HFFc6 (cell line): ENCODE measurements around the gene OPRD1. TPM values are rescaled to one million over a fixed set of nuclear protein-coding genes. Genes with fewer than 3 reads are reported as not detected.

Experiments used
- DNase-seq: peaks from one replicate; pipeline ENCODE4 v3.0.0-alpha.2; 2018
- H3K27ac Mint-ChIP-seq: 2 replicates; pipeline ENCODE4 v1.8.0; 2020; ENCODE audit warnings: mild to moderate bottlenecking, mixed read lengths
- H3K27me3 Mint-ChIP-seq: 2 replicates; pipeline ENCODE4 v1.8.0; 2021; ENCODE audit warnings: mild to moderate bottlenecking, moderate library complexity, mixed read lengths; ENCODE audit not compliant: insufficient read depth
- H3K36me3 Mint-ChIP-seq: 2 replicates; pipeline ENCODE4 v1.8.0; 2021; ENCODE audit warnings: low read depth, mixed read lengths
- H3K4me1 Mint-ChIP-seq: 2 replicates; pipeline ENCODE4 v1.8.0; 2020; ENCODE audit warnings: low read depth, mixed read lengths
- H3K4me3 Mint-ChIP-seq: 2 replicates; pipeline ENCODE4 v1.8.0; 2020; ENCODE audit warnings: mild to moderate bottlenecking, moderate library complexity, mixed read lengths
- H3K9me3 Mint-ChIP-seq: 2 replicates; pipeline ENCODE4 v1.8.0; 2020; ENCODE audit warnings: mild to moderate bottlenecking, mixed read lengths
- CTCF ChIP-seq: fragments of 200-600 bp; sonication (generic); IDR thresholded peaks from 2 replicates; pipeline ENCODE4 v1.5.0; 2021; ENCODE audit warnings: antibody characterized with exemption, mild to moderate bottlenecking
- total RNA-seq, 6 experiments: library from RNA; stranded (reverse); fragmentation: NEBNext Ultra II Directional; extraction: Animal tissue kit (Norgen Biotek cat#: 25700); gene quantifications; 2 replicates in 1 of 6; 3 replicates in 5 of 6; pipeline ENCODE4 v1.2.3, GENCODE V29; 2021

OPRD1 gene
- total RNA-seq, 6 experiments from 2014 or later: not detected

GRCh38 chr1:28862571-28863403 lies 50.8 kb downstream of the OPRD1 start:
- DNase-seq: no peak
- H3K36me3 Mint-ChIP-seq: no peaks in the 10 kb centered on the region

GRCh38 chr1:28864695-28865094 lies 52.7 kb downstream of the OPRD1 start:
- no peaks in the 10 kb centered on the region for H3K9me3 Mint-ChIP-seq
- no peak for DNase-seq
- peaks cover 13% of the 10 kb centered on the region for H3K4me1 Mint-ChIP-seq
- H3K36me3 Mint-ChIP-seq: no peaks in the 10 kb centered on the region
- no peak overlapping the region for H3K4me3 Mint-ChIP-seq
- peaks cover 30% of the 10 kb centered on the region for H3K27me3 Mint-ChIP-seq
- no peak overlapping the region for H3K27ac Mint-ChIP-seq
- no peak for TF ChIP-seq CTCF

More at GRCh38 chr1:28862571-28863403, 50.8 kb downstream of the OPRD1 start:
- Mint-ChIP-seq H3K9me3 (no peaks in the 10 kb centered on the region), H3K27me3 (peaks cover 30% of the 10 kb centered on the region), H3K4me3 (no peak overlapping the region), H3K4me1 (peaks cover 17% of the 10 kb centered on the region), H3K27ac (no peak overlapping the region)
- TF ChIP-seq CTCF: no peak

DNA sequence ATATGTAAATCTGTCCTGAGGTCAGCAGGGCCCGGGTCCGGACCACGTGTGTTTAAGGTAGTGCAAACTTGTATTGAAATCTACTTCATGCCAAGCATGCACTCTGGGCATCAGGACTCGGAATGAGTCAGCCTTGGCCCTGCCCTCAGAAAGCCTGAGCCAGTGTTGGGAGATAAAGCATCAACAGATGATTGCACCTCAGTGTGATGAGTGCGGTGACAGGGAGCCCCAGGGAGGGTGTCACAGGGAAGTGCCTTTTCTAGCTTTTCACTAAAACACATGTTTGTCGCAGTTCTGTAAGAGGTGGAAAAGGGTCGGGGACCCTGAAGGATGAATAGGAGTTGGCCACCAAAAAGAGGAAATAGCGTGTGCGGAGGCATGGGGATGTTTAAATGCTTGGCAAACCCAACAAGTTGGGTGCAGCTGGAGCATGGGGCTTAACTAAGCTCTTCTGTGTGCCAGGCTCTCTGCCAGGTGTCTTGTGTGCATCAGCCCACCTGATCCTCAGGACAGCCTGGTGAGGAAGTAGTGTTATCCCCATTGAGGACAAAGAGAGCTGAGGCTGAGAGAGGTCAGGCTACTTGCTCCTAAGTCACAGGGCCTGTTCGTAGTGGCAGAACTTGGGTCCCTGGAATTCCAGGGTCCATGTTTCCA lies 54.2 kb downstream of the OPRD1 start:
- peaks cover 37% of the 10 kb centered on the region for H3K27me3 Mint-ChIP-seq
- H3K4me3 Mint-ChIP-seq: no peak overlapping the region

GRCh38 chr1:28867850-28868249 lies 55.9 kb downstream of the OPRD1 start:
- 0 out of 2 replicates have a peak, but pooled peaks cover 5% of the 10 kb centered on the region for H3K4me1 Mint-ChIP-seq
- no peak overlapping the region for H3K4me3 Mint-ChIP-seq
- peaks cover 50% of the 10 kb centered on the region for H3K27me3 Mint-ChIP-seq
- H3K27ac Mint-ChIP-seq: no peak overlapping the region
- no peaks in the 10 kb centered on the region for H3K9me3 Mint-ChIP-seq
- no peak for DNase-seq
- TF ChIP-seq CTCF: no peak
- no peaks in the 10 kb centered on the region for H3K36me3 Mint-ChIP-seq

More for the DNA sequence above, 54.2 kb downstream of the OPRD1 start:
- no peak for TF ChIP-seq CTCF
- H3K4me1 Mint-ChIP-seq: 0 out of 2 replicates have a peak, but pooled peaks cover 5% of the 10 kb centered on the region
- H3K27ac Mint-ChIP-seq: no peak overlapping the region
- no peak for DNase-seq
- no peaks in the 10 kb centered on the region for H3K9me3 Mint-ChIP-seq
- H3K36me3 Mint-ChIP-seq: no peaks in the 10 kb centered on the region

- no peak overlapping the region for H3K4me3 Mint-ChIP-seq
- H3K9me3 Mint-ChIP-seq: no peaks in the 10 kb centered on the region
- peaks cover 39% of the 10 kb centered on the region for H3K27me3 Mint-ChIP-seq
These were observed 58.0 kb downstream of the OPRD1 start for GRCh38 chr1:28869952-28870351.

More at GRCh38 chr1:28869952-28870351, 58.0 kb downstream of the OPRD1 start:
- no peak for DNase-seq
- Mint-ChIP-seq H3K36me3 (no peaks in the 10 kb centered on the region), H3K4me1 (0 out of 2 replicates have a peak, but pooled peaks cover 5% of the 10 kb centered on the region), H3K27ac (no peak overlapping the region)
- TF ChIP-seq CTCF: no peak
